ENCODE results near the gene NFAT5.

GRCh38 chr16:69732101-69732500 is 166.3 kb downstream of the NFAT5 start:
- no peak for TF ChIP-seq CTCF (conservative IDR thresholded peaks at IDR 0.05; ENCODE audit: low read depth, low read length)
- no peak for TF ChIP-seq EZH2 (IDR thresholded peaks at IDR 0.05; ENCODE audit: borderline replicate concordance, low read depth, low read length, poor library complexity, severe bottlenecking)

Data from A673 (cell line).